Measurements from ENCODE around the gene DOCK10.
A peak's percentile ranks its signal among the peaks of the same experiment; 100 is the strongest.

Gene DOCK10

GRCh38 chr2:224869601-224870233 is 172.6 kb downstream of the DOCK10 start:
- no peak for DNase-seq

- peak; percentile 8 for DNase-seq
Measured at GRCh38 chr2:224865016-224865415, 177.3 kb downstream of the DOCK10 start.

GRCh38 chr2:224861266-224861665 is 181.0 kb downstream of the DOCK10 start:
- DNase-seq: no peak

- no peak for DNase-seq
Measured at GRCh38 chr2:224860786-224861185, 181.5 kb downstream of the DOCK10 start.

GRCh38 chr2:224851811-224852210 is 190.5 kb downstream of the DOCK10 start:
- DNase-seq: no peak

- DNase-seq: no peak
Measured at GRCh38 chr2:224850081-224850480, 192.2 kb downstream of the DOCK10 start.

GRCh38 chr2:224849264-224849663 is 193.0 kb downstream of the DOCK10 start:
- DNase-seq: no peak

- DNase-seq: peak; percentile 47
Measured at GRCh38 chr2:224847961-224848850, 194.1 kb downstream of the DOCK10 start.

GRCh38 chr2:224847381-224847780 is 194.9 kb downstream of the DOCK10 start:
- DNase-seq: no peak

GRCh38 chr2:224846686-224847085 is 195.6 kb downstream of the DOCK10 start:
- no peak for DNase-seq

GRCh38 chr2:224846161-224846560 is 196.1 kb downstream of the DOCK10 start:
- no peak for DNase-seq

- no peak for DNase-seq
Measured at GRCh38 chr2:224843141-224843540, 199.1 kb downstream of the DOCK10 start.

GRCh38 chr2:224841910-224842309 is 200.4 kb downstream of the DOCK10 start:
- no peak for DNase-seq

GRCh38 chr2:224838335-224838734 is 203.9 kb downstream of the DOCK10 start:
- peak; percentile 33 for DNase-seq

- DNase-seq: no peak
Measured at GRCh38 chr2:224837558-224837957, 204.7 kb downstream of the DOCK10 start.

GRCh38 chr2:224837066-224837465 is 205.2 kb downstream of the DOCK10 start:
- no peak for DNase-seq

- no peak for DNase-seq
Measured at GRCh38 chr2:224836263-224836662, 206.0 kb downstream of the DOCK10 start.

- no peak for DNase-seq
Measured at GRCh38 chr2:224835405-224835804, 206.9 kb downstream of the DOCK10 start.

- DNase-seq: no peak
Measured at GRCh38 chr2:224833986-224834385, 208.3 kb downstream of the DOCK10 start.

GRCh38 chr2:224832207-224832606 is 210.1 kb downstream of the DOCK10 start:
- no peak for DNase-seq

GRCh38 chr2:224831530-224831929 is 210.7 kb downstream of the DOCK10 start:
- DNase-seq: no peak

- DNase-seq: no peak
Measured at GRCh38 chr2:224820283-224820991, 221.8 kb downstream of the DOCK10 start.

- DNase-seq: no peak
Measured at GRCh38 chr2:224819075-224819474, 223.2 kb downstream of the DOCK10 start.

GRCh38 chr2:224817676-224818075 is 224.6 kb downstream of the DOCK10 start:
- no peak for DNase-seq

Measured in NCI-H2171 treated with DMSO at 0.1 percent for 48 hours (cell line).